CD4-positive, alpha-beta T cell treated with Interleukin-1 beta for 1 hour (primary cell): Measurements from ENCODE around the gene REG3G.
"Not testable (repeated sequence)": the region's sequence is repeated elsewhere in the genome, so short reads cannot be mapped to it uniquely, and the experiment has no call there.

Source experiments
- DNase-seq, 2 donors: peaks; one replicate each; pipeline ENCODE4 v3.0.0-alpha.2; 2020 to 2022

REG3G gene

DNA sequence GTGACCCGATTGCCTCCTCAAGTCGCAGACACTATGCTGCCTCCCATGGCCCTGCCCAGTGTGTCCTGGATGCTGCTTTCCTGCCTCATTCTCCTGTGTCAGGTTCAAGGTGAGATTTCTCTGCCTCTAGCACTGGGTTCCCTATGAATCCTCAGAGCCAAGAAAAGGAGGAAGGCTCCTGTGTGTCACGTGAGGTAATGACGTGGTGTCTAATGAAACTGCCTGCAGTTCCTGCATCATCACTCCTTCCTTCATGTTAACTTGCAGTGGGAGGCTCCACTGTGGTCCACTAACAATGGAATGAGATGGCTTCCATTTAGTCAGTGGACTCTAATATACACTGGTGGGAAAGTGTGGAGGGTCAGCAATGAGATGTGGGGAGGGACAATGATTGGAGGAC is 559 bp downstream of the REG3G start:
- DNase-seq = no peak

- no peak for DNase-seq
These were observed 14.4 kb downstream of the REG3G start for GRCh38 chr2:79039944-79040343.

DNA sequence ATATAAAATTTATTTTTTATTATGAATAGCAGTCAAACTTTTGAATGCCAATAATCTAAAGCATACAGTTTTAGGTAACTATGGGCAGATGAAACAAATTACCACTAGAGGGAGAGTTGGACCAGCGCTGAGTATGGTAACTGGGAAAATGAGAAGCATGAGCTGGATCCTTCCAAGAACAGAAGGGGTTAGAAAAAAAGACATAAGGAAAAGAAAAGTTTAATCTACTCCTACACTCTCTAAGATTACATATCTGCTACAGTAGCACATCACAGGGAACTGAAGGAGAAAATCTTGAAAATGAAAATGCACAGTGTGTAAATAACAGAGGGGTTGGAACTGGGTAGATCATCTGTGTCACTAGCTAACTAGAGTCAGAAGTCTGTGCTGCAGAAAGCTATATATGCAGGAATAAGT is 15.5 kb downstream of the REG3G start:
- no peak for DNase-seq

- DNase-seq = not testable (repeated sequence)
These were observed 28.0 kb downstream of the REG3G start for GRCh38 chr2:79053486-79053885.

- DNase-seq = not testable (repeated sequence)
These were observed 29.3 kb downstream of the REG3G start for GRCh38 chr2:79054769-79055168.

GRCh38 chr2:79065201-79065600 is 39.7 kb downstream of the REG3G start:
- DNase-seq = no peak

DNA sequence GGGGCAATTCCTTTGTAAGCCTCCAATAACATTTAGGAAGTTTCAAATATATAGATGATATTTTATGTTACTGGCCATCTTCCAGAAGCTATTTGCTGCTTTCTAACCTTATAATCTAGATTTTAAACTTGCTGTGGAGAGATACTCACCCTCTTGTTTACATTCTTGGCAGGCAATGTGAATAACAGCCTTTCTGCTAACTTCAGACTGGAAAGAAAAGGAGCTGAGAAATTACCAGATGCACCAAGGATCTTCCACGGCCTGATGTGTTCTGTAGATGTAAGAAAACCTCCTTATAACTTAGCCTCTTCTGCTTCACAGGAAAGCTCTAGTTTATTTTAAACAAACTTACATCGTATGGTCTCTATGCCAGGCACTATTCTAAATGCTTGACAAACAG is 45.6 kb downstream of the REG3G start:
- DNase-seq = no peak
